ENCODE measurements around the gene OCA2. TPM values are rescaled to one million over a fixed set of nuclear protein-coding genes. Genes with fewer than 3 reads are reported as not detected.

OCA2 gene
- total and polyA plus RNA-seq, 2 of the 8 experiments (the other 6 are each of a cell fraction or from before 2014, with no cell fraction given): 0.20 TPM

DNA sequence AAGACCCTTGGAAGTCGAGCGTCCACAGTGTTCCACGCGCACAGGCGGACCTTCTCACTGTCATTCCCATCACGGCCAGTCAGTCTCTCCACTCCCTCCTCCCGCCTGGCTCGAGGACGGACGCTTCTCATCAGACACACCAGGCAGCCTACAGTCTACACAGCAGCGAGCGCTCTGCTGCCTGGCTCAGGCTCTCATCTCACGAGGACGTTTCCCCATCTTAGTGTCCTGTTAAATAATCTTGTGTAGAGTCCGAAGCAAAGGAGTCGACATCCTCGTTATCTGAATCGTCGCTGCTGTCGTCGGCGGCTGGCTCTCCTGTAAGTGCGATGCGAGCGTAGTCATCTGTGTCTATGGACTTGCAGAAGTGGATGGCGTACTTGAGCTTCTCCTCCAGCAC is 12.4 kb upstream of the OCA2 start (continued):
- TF ChIP-seq TCF12 (IDR thresholded peaks at IDR 0.05; ENCODE audit: low read depth, low read length): no peak
- TF ChIP-seq, protein P1, sequence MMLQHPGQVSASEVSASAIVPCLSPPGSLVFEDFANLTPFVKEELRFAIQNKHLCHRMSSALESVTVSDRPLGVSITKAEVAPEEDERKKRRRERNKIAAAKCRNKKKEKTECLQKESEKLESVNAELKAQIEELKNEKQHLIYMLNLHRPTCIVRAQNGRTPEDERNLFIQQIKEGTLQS (IDR thresholded peaks at IDR 0.05; ENCODE audit: insufficient read depth, low read depth, low read length): no peak
- TF ChIP-seq FOSL1 (IDR thresholded peaks at IDR 0.05; ENCODE audit: insufficient read depth, low read depth, low read length): no peak
- TF ChIP-seq SIX5 (IDR thresholded peaks at IDR 0.05; ENCODE audit: low read depth, low read length): no peak

All from H1 (cell line).